HG02759 (cell line): ENCODE results near the gene LRRC8D.
"Not testable (repeated sequence)": the region's sequence is repeated elsewhere in the genome, so short reads cannot be mapped to it uniquely, and the experiment has no call there.

ENCODE experiments used
- ATAC-seq: cut with Tn5 transposase; IDR thresholded peaks from one replicate; pipeline ENCODE4 v1.9.1; 2021; ENCODE audit warnings: mild to moderate bottlenecking, moderate library complexity; ENCODE audit not compliant: unreplicated experiment

LRRC8D gene

DNA sequence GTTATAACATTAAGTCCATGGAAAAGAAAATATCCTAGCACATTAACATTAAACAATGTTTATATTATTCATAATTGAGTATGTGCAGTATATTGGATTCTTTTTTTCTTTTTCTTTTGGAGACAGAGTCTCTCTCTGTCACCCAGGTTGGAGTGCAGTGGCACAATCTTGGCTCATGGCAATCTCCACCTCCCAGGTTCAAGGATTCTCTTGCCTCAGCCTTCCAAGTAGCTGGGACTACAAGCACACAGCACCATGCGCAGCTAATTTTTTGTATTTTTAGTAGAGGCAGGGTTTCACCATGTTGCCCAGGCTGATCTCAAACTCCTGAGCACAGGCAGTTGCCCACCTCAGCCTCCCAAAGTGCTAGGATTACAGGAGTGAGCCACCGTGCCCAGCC lies 162.0 kb downstream of the LRRC8D start:
- not testable (repeated sequence) for ATAC-seq

- ATAC-seq: not testable (repeated sequence)
Measured at GRCh38 chr1:89984564-89985116, 163.8 kb downstream of the LRRC8D start.

DNA sequence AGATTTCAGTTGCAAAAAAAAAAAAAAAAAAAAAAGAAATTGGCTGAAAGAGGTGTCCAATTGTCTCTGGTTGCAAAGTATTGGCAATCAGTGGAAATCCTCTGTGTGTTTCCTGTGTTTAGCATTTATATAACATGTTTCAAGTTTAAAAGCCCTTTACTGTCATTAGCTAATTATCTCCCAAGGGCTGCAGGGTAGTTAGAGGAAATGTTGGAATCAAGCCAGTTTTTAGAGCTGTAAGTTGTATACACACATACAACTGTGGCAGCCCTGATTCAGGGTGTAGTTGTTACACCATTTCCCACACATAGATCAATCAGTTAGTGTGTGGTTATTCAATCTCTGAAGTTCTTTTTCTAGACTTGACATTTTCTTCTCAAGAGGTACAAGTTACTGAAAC lies 165.2 kb downstream of the LRRC8D start:
- ATAC-seq: no peak
